Ishikawa (cell line): ENCODE results near the gene FRS3.

Source experiments
- CEBPB ChIP-seq: IDR thresholded peaks from 2 replicates; pipeline ENCODE4 v1.6.1; 2012
- CREB1 ChIP-seq: IDR thresholded peaks from 2 replicates; pipeline ENCODE4 v1.6.1; 2012; ENCODE audit warnings: low read depth
- EGR1 ChIP-seq: IDR thresholded peaks from 2 replicates; pipeline ENCODE4 v1.6.1; 2012
- EP300 ChIP-seq: IDR thresholded peaks from 2 replicates; pipeline ENCODE4 v1.6.1; 2012; ENCODE audit warnings: borderline replicate concordance
- MAX ChIP-seq: IDR thresholded peaks from 2 replicates; pipeline ENCODE4 v1.6.1; 2012
- RAD21 ChIP-seq: IDR thresholded peaks from 2 replicates; pipeline ENCODE4 v1.6.1; 2012; ENCODE audit warnings: low read depth
- TAF1 ChIP-seq: IDR thresholded peaks from 2 replicates; pipeline ENCODE4 v1.6.1; 2012; ENCODE audit warnings: low read depth, mild to moderate bottlenecking
- TCF12 ChIP-seq: IDR thresholded peaks from 2 replicates; pipeline ENCODE4 v1.6.1; 2012; ENCODE audit warnings: low read depth
- TEAD4 ChIP-seq: IDR thresholded peaks from 2 replicates; pipeline ENCODE4 v1.6.1; 2012

GRCh38 chr6:41740366-41741162 is 39.1 kb downstream of the FRS3 start:
- TF ChIP-seq TEAD4 (no peak), TAF1 (no peak), CREB1 (no peak), CEBPB (no peak), EGR1 (no peak), MAX (no peak), EP300 (no peak), RAD21 (no peak), TCF12 (no peak)
